T follicular helper cell (primary cell): ENCODE measurements around the gene DTL.

Source experiments
- DNase-seq: peaks from one replicate; pipeline ENCODE4 v3.0.0-alpha.2; 2020; ENCODE audit warnings: low read depth

The DTL gene

DNA sequence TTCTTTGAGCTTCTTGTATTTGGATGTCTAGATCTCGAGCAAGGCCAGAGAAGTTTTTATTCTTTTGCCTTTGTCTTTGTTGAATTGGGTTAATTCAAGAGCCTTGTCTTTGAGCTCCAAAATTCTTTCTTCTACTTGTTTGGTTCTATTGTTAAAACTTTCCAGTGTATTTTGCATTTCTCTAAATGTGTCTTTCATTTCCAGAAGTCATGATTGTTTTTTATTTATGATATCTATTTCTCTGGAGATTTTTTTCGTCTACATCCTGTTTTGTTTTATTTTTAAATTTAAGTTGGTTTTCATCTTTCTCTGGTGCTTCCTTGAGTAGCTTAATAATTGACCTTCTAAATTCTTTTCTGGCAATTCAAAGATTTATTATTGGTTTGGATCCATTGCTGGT is 61.8 kb downstream of the DTL start:
- DNase-seq = no peak

DNA sequence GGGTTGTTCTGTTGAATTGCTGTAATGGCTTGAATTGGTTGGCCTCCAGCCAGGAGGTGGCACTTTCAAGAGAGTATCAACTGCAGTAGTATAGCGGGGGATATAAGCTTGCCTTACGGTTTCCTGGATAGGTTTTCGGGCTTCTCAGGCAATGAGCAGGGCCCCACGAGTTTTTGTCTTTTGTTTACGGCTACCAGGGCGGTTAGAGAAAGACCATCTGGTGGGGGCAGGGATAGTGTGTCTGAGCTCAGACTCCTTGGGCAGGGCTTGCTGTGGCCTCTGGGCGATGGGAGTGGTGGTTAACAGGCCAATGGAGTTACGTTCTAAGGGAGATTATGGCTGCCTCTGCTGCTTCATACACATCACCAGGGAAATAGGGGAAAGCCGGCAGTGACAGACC is 62.8 kb downstream of the DTL start:
- no peak for DNase-seq

DNA sequence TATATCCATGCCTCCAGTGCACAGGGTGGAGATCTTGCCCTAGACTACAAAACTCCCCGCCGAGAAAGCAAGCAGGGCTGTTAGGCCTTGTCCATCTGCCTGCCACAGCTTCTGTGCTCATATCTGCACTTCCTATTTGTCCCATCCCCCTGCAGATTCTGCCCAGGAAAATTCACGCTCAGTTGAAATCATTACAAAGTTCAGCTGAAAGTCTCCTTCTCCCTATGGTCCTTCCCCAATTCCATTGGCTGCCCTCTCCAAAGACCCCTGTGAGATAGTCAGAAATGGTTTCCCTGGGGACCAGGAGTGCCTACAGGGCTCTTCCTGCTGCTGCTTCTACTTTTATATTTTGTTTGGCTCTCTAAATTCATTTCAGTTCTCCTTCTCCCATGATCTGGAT is 63.2 kb downstream of the DTL start:
- DNase-seq = no peak

GRCh38 chr1:212101251-212101650 is 65.7 kb downstream of the DTL start:
- DNase-seq = no peak

DNA sequence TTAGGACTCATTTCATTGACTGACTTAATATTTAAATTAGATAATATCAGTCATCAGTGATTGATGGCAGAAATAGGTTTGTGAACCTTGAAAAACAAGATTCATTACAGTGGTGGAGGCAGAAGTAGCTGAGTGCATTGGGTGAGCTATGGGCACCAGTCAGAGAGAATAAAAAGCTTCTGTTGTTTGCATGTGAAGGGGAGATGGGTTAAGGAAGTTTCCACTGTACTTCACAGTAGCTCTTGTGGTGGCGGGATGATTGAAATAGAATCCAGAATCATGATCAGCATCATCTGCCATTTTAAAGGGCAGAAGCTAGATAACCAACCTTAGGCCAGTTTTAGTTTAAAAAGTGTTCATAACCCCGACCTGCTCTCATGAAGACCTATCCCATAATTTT is 66.2 kb downstream of the DTL start:
- DNase-seq = no peak

GRCh38 chr1:212104586-212105325 is 69.2 kb downstream of the DTL start:
- no peak for DNase-seq

DNA sequence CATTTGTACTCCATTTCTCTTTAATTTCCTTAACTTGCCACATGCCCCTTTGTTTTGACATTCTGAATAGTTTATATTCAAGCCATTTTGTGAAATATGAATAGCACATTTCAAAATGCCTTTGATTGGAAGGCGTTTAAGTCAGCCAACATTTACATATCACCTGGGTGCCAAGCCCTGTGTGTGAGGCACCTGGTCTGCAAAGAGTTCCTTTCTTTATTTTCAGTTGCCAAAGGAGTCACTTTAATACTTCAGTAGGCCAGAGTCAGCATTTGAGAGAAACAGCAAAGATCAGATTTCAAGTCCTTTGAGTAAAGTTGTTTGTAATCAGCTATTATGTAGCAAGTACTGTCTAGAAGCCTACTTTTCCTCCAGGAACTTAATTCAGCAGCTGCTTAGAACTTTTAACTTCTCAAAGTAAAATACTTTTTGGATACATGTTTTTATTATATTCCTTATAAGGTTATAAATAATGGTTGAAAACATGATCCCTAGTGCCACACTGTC is 70.8 kb downstream of the DTL start:
- DNase-seq = no peak

DNA sequence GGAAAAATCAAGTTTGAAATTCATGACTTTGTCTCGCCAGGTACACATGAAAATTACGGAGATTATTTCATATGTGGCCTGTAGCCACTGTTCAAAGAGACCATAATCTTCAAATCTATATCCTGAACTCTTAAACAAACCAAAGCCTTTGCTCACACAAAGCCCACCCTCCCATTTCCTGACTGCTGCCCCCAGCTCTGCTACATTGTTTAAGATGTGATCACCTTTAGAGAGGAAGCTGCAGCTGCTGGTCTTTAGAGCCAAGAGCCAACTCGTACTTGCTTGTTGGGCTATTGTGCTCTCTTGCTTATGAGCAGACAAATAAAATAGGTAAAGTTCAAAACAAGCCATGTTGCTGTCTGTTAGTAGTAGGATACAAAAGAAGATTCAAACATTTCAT is 71.9 kb downstream of the DTL start:
- DNase-seq = no peak

DNA sequence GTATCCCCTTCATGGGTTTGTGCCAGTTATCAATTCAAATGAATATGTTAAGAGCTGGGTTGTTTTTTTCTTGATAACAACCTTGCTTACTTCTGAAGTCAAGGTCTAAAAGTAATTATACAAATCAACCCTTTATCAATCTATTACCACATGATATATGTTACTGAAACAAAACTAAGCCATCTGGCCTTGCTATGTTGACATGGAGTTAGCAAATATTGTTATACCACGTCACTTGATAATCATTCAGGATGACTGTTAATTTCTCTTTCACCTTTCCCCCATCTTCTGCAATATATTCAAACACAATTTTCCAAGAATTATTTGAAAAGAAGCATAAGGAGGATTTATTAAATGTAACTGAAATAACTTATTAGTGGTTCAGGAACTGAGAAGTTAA is 72.6 kb downstream of the DTL start:
- DNase-seq = no peak

- DNase-seq = no peak
Observed at GRCh38 chr1:212108981-212109380, 73.4 kb downstream of the DTL start.

DNA sequence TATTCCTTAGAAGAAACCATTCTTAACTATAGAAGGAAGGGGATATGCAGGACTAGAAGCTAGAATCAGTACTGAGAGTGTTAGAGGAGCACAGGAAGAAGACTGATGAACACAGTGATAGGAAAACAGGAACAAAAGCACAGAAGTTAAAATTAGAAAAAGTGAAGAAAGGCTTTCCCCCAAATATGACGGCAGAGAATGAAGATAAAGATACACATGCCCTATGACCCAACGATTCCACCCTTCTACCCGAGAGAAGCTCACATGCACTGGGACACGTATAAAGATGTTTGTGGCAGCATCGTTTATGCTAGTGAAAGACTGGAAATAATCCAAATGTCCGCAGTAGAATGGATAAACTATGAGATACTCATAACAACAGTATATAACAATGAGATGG is 74.2 kb downstream of the DTL start:
- no peak for DNase-seq

- no peak for DNase-seq
Observed at GRCh38 chr1:212110617-212111016, 75.1 kb downstream of the DTL start.

DNA sequence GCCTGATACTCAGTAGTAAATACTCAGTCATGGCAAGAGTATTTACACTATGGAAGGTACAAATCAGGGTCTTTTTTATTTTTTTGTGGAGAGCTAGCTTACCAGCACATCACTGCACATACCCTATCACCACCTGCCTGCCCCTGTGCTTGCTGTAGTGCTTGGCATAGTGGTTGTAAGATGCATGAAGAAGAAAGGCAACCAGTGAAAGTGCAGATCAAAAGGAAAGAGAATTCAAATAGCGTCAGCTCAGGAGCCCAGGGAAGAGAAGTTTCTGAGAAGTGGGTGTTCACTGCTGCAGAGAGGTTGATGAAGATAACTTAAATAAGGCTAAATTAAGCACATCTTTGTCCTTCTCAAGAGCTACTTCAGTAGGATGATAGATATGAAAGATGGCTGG is 76.0 kb downstream of the DTL start:
- DNase-seq = no peak

DNA sequence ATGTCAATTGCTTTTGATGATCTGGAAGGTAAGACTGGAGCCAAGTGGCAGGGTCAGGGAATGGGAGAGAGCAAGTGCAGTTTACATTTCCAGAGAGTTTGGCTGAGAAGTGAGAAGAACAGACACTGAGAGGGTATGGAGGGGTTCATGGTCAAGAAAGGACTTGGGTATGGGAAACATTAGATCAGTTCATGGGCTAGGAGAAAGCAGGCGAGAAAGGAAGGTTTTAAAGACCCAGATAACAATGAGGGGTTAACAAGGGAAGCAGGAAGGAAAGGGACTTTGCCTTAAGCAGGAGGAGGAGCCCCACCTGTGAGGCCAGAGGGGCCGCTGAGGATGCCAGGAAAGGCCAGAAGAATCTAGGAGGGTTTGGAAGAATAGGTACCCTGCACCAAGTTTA is 78.2 kb downstream of the DTL start:
- DNase-seq = no peak

- no peak for DNase-seq
Observed at GRCh38 chr1:212118167-212118871, 82.8 kb downstream of the DTL start.

DNA sequence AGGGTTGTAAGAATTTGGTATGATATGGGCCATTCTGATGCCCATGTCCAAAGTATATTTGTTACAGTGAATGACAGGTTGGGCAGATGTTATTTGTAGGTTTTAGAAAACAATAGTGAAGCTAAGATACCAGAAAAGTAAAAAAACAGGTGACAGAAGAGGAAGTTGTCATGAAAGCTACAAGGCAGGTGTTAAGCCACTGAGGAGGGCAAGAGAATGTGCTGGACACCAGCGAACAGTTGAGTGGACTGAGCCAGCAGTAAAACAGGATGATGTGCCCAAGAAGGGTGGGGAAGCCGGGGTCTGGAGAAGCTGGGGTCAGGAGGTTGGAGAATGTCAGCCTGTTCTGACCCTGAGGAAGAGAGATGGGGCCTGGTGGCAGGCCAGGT is 83.3 kb downstream of the DTL start:
- no peak for DNase-seq

DNA sequence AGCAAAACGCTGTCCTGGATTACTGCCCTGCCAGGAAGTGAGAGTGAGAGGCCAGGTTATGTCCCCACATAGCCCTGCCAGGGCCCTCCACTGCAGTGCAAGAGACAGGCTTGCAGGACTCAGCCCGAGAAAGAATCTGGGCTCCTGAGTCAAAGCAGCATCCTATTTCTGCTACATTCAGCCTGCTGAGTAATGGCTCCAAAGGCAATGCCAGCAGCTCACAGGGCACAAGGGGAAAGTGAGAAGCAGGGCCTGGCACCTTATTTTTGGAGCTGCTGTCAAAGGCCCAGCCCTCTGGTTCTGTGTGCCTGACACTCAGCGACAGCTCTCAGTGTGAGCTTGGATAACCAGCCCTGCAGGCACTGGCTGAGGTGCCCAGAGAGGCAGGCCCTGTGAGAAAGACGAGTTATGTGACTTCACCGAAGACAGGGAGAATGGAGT is 83.9 kb downstream of the DTL start:
- DNase-seq = no peak

- no peak for DNase-seq
Observed at GRCh38 chr1:212119863-212120262, 84.3 kb downstream of the DTL start.

- DNase-seq = no peak
Observed at GRCh38 chr1:212121779-212122178, 86.2 kb downstream of the DTL start.

DNA sequence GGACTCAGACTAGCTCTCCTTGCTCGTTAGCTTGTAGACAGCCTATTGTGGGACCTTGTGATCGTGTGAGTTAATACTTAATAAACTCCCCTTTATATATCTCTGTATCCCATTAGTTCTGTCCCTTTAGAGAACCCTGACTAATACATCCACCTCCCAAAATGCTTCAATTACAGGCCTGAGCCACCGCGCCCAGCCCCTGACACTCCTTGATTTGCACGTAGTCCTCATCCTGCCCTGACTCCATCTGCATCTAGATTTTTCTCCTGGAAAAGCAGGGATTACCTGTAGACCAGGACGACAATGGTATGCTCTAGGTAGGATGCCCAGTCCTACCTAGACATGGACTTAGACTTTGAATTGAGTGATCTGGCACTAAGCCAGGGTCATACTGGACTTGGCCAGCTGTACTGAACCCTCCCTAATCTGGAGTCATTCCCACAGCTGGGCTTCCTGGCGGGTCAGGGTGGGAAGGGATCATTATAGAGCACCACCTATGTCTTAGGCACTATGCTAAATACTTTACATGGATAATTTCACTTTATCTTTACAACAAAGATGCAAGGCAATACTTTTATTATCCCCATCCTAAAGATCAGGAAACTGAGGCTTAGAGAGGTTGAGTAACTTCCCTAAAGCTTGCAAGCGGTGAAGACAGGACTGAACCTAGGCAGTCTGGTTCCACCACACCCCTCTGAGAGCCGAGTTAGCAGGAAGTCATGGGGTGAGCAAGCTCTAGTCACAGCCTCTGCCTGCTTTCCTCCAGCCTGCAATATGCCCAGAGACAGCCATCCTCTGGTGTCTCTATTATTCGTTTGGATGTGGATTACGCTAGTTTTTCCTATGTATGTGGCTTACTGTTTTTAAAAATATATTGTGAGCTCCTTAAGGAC is 89.4 kb downstream of the DTL start:
- no peak for DNase-seq

GRCh38 chr1:212125654-212126053 is 90.1 kb downstream of the DTL start:
- no peak for DNase-seq

DNA sequence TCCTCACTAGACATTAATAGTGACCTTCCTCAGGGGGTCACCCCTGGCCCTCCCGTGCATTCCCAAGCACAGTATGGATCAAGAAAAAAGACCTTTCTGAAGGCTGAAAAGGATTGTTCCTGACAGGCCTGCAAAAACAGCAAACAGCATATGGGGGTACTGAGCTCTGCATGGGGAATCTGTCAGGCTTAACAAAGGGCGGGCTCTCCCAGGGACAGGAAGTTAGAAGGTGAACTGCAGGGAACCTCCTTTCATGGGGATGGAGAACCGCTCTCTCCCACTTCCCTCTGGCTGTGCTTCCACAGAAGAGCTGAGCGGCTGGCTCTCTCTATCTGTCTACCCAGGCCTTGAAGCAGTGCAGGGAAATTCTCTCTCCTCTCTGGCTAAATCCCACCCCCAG is 91.7 kb downstream of the DTL start:
- no peak for DNase-seq

DNA sequence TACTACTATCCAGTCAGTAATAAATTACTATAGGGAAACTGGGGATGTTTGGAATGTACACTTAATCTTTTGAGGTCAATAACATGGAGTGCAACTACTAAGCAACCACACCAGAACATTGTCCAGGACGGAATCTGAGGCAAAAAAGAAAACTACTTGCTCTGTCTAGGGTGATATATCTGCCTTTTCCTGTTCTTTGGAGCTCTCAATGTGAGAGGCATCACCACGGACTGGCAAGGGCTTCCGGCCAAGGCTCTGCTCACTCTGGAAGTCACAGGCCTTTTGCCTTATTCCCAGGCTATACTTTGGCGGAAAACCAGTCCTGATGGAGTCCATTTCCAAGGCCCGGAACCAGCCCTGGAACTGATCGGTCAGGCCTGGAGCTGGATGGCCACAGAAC is 94.2 kb downstream of the DTL start:
- no peak for DNase-seq
